Kidney epithelial cell (primary cell): ENCODE results near the gene NAV2. TPM values are rescaled to one million over a fixed set of nuclear protein-coding genes. Genes with fewer than 3 reads are reported as not detected.

Source experiments
- DNase-seq: peaks from one replicate; pipeline ENCODE4 v3.0.0-alpha.2; 2010; ENCODE audit warnings: low read depth
- H3K27me3 ChIP-seq: 2 replicates; pipeline ENCODE4 v1.6.0; 2011; ENCODE audit warnings: low read length; ENCODE audit not compliant: control insufficient read depth, insufficient read depth
- H3K36me3 ChIP-seq: 2 replicates; pipeline ENCODE4 v1.5.1; 2011; ENCODE audit warnings: low read length; ENCODE audit not compliant: control insufficient read depth, insufficient read depth
- H3K4me3 ChIP-seq: 2 replicates; pipeline ENCODE4 v1.5.1; 2011; ENCODE audit warnings: low read depth, mild to moderate bottlenecking, control low read depth, low read length
- total RNA-seq: library from RNA; depleted of rRNA; stranded (reverse); fragments of >200 nt; gene quantifications from 2 replicates; pipeline ENCODE4 v1.2.3, GENCODE V29; 2015
- TF ChIP-seq, protein P1 (sequence below): IDR thresholded peaks from 2 replicates; pipeline ENCODE4 v1.5.1; 2011; ENCODE audit warnings: mild to moderate bottlenecking, moderate library complexity, low read length, control low read depth, inconsistent platforms; ENCODE audit not compliant: insufficient read depth, poor library complexity, severe bottlenecking

NAV2 gene
- total RNA-seq, 1 donor from 2014 or later, result 41.5 TPM

DNA sequence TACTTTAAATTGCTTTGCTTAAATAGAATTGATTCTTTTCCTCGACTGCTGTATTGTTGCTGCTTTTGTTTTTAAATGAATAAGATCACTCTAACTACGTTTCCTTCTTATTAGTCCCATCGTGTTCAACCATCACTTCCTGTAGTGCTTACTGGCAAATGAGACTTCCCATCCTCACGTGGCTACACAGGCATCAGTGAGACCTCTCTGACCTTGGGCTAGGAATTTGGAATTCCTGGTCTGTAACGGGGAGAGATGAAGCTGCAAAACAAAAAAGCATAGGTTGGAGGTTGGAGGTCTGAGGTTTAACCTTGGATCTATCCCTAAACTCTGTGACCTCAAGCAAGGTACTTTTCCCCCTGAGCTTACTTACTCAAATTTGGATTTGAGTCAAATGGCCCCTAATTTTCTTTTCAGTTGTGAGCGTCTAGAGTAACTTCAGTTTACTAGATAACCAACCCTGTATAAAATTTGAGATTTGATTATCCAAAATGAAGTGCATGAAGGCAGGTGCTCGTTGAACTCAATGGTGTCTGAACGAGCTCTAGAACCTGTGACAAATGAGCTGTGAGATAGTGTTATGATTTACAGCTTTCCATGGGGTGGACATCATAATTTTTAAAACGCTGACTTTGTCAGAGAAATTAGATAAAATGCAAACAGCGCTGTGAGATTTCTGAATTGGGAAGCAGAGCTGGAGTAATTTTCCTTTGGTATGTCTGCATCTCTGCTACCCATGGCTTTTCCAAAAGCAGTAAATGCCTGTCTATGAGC lies 296.4 kb downstream of the NAV2 start:
- no peak for DNase-seq
- Histone ChIP-seq H3K36me3 (no peaks in the 10 kb centered on the region), H3K27me3 (no peaks in the 10 kb centered on the region), H3K4me3 (no peak overlapping the region)
- TF ChIP-seq, protein P1, sequence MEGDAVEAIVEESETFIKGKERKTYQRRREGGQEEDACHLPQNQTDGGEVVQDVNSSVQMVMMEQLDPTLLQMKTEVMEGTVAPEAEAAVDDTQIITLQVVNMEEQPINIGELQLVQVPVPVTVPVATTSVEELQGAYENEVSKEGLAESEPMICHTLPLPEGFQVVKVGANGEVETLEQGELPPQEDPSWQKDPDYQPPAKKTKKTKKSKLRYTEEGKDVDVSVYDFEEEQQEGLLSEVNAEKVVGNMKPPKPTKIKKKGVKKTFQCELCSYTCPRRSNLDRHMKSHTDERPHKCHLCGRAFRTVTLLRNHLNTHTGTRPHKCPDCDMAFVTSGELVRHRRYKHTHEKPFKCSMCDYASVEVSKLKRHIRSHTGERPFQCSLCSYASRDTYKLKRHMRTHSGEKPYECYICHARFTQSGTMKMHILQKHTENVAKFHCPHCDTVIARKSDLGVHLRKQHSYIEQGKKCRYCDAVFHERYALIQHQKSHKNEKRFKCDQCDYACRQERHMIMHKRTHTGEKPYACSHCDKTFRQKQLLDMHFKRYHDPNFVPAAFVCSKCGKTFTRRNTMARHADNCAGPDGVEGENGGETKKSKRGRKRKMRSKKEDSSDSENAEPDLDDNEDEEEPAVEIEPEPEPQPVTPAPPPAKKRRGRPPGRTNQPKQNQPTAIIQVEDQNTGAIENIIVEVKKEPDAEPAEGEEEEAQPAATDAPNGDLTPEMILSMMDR, result no peak

DNA sequence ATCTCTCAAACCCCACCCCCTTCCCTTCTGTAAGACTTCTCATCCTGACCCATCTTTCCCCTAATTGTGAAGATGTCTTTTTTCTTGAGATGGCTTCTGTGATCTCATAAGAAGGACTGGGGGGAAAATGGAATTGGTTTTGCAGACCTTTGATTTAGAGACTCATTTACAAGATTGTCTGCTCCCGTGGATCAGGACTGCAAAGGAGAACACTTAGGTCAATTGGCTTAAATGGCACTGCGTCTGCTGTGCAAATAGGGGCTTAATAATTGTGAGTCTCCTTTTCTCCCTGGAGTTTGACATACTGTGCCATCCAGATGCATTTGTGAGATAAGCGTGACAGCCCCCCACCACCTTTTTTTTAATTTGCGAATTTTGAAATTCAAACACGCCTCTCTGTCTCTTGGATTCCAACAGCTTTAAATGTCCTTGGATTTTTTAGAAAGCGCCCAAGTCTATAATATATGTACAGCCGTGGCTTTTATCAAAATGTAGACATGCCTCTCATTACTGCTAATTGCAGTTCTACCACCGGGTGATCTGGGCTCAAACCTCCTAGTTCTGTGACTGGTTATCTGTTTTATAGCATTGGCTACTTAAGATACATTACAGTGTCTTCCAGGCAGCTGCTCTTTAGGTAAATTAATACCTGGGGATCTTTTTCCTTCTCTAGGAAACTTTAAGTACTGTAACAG lies 297.7 kb downstream of the NAV2 start:
- TF ChIP-seq, protein P1, result no peak
- H3K27me3 ChIP-seq, result no peaks in the 10 kb centered on the region
- H3K36me3 ChIP-seq, result no peaks in the 10 kb centered on the region
- no peak overlapping the region for H3K4me3 ChIP-seq
- DNase-seq, result no peak

DNA sequence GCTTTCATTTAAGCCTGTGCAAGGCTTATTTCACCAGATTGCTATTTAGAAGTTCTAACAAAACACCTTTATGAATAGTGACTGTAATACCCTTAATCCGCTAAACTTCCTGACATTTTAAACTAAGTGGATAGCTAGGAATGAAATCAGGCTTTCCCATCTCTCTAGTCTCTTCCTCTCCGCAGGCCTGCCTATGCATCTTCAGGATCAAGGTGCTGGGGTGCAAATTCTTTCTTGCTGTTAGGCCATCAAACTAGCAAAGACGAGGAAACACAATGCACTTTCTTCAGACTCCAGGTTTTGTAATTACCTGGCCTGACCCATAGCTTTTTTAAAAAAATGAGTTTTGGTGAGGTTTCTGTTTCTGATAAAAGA lies 298.2 kb downstream of the NAV2 start:
- Histone ChIP-seq H3K36me3 (no peaks in the 10 kb centered on the region), H3K27me3 (no peaks in the 10 kb centered on the region), H3K4me3 (no peak overlapping the region)
- TF ChIP-seq, protein P1, result no peak
- DNase-seq, result no peak

DNA sequence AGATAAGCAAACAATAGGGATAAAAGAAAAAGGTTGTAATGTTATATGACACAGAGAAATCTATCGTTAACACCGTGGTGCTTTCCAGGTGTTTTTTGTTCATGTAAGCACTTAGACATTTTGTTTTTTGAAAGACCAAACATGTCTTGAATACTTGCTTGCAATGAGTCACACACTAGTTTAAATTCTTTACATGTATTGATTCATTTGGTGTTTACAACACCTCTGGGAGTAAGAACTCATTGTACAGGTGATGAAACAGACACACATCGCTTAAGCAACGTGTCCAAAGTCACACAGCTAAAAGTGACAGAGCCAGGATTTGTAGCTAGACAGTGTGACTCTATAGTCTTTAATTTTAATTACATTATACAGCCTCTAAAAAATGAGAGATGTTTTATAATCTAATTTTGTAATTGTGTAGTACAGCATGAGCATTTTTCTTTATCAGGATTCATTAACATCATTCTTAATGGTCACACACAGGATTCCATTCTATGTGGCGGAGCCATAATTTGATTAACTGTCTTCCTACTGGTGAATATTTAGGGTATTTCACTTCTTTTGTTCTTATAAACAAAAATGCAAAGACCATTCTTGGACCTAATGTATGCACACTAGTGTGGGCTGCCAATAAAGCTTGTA lies 298.8 kb downstream of the NAV2 start:
- H3K4me3 ChIP-seq, result no peak overlapping the region
- no peaks in the 10 kb centered on the region for H3K27me3 ChIP-seq
- H3K36me3 ChIP-seq, result no peaks in the 10 kb centered on the region
- DNase-seq, result no peak
- TF ChIP-seq, protein P1, result no peak

DNA sequence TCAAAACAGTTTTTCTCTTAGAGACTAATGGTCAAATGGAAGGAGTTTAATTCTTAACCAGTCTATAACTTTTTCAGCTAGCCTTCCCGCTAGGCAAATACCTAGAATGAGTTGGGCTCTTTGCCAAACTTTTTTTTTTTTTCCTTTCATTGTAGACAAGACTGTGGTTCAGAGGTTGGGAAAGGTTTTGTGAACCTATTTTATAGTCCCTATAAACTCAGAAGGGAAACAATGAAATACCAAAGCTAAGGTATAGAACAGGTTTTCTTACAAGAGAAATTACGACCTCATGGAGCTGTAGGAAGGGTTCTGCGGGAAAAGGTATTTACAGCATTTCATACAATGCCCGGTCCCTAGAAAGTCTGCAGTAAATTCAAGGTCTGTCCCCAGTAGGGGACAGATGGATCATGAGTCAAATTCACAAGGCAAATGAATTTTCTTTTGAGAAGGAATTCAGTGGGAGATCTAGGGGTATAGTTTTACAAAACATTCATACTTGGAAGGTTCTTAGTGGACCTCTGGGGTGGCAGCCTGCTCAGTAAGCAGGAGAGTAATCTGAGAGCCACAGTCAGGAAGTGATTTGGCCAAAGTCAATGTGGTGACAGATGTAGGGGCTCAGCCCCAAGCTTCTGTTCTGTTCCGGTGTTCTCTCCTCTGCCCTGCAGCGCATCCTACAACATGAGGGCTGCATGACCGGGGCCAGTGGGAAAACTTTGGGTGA lies 300.9 kb downstream of the NAV2 start:
- no peak for DNase-seq

More for the DNA sequence above, 300.9 kb downstream of the NAV2 start:
- Histone ChIP-seq H3K36me3 (no peaks in the 10 kb centered on the region), H3K27me3 (no peaks in the 10 kb centered on the region), H3K4me3 (no peak overlapping the region)
- TF ChIP-seq, protein P1, result no peak
